Measurements from ENCODE around the gene SLC39A6.
"Not testable (repeated sequence)": the region's sequence is repeated elsewhere in the genome, so short reads cannot be mapped to it uniquely, and the experiment has no call there.

SLC39A6 gene

GRCh38 chr18:36132756-36133155 is 3.6 kb upstream of the SLC39A6 start:
- DNase-seq: no peak

- no peak for DNase-seq
These were observed 2.7 kb upstream of the SLC39A6 start for GRCh38 chr18:36131692-36132483.

- no peak for DNase-seq
These were observed 1.9 kb upstream of the SLC39A6 start for GRCh38 chr18:36130883-36131653.

- DNase-seq: peak; percentile 32
These were observed 1.1 kb upstream of the SLC39A6 start for GRCh38 chr18:36130039-36130831.

- DNase-seq: peak; percentile 84
These were observed 237 bp downstream of the SLC39A6 start for GRCh38 chr18:36128907-36129299.

- peak; percentile 41 for DNase-seq
These were observed 640 bp downstream of the SLC39A6 start for GRCh38 chr18:36128530-36128870.

GRCh38 chr18:36127836-36128529 is 1.2 kb downstream of the SLC39A6 start:
- DNase-seq: peak; percentile 39

- no peak for DNase-seq
These were observed 2.5 kb downstream of the SLC39A6 start for GRCh38 chr18:36126668-36127067.

- DNase-seq: no peak
These were observed 4.3 kb downstream of the SLC39A6 start for GRCh38 chr18:36124841-36125240.

GRCh38 chr18:36120297-36120696 is 8.8 kb downstream of the SLC39A6 start:
- peak; percentile 17 for DNase-seq

GRCh38 chr18:36116771-36117170 is 12.4 kb downstream of the SLC39A6 start:
- DNase-seq: not testable (repeated sequence)

- no peak for DNase-seq
These were observed 14.4 kb downstream of the SLC39A6 start for GRCh38 chr18:36114738-36115137.

GRCh38 chr18:36114251-36114650 is 14.9 kb downstream of the SLC39A6 start:
- DNase-seq: no peak

- no peak for DNase-seq
These were observed 16.8 kb downstream of the SLC39A6 start for GRCh38 chr18:36112302-36112701.

- DNase-seq: no peak
These were observed 19.4 kb downstream of the SLC39A6 start for GRCh38 chr18:36109737-36110136.

- no peak for DNase-seq
These were observed 20.5 kb downstream of the SLC39A6 start for GRCh38 chr18:36108601-36109000.

GRCh38 chr18:36108196-36108595 is 20.9 kb downstream of the SLC39A6 start:
- no peak for DNase-seq

GRCh38 chr18:36107477-36107876 is 21.7 kb downstream of the SLC39A6 start:
- DNase-seq: no peak

GRCh38 chr18:36104749-36105148 is 24.4 kb downstream of the SLC39A6 start:
- no peak for DNase-seq

GRCh38 chr18:36101943-36102342 is 27.2 kb downstream of the SLC39A6 start:
- peak; percentile 8 for DNase-seq

- DNase-seq: no peak
These were observed 29.8 kb downstream of the SLC39A6 start for GRCh38 chr18:36099311-36099710.

- DNase-seq: no peak
These were observed 32.2 kb downstream of the SLC39A6 start for GRCh38 chr18:36096955-36097354.
